Body of pancreas (tissue), 4 donors: ENCODE measurements around the gene IL4R.

Experiments used
- CTCF ChIP-seq, 7 experiments: fragments of 450-650 bp in 4 of 7; fragments of 200-600 bp in 3 of 7; sonication (generic) in 3 of 7; IDR thresholded peaks; one replicate each; pipeline ENCODE4 v1.5.1; 2016 to 2019; ENCODE audit warnings: antibody characterized with exemption in 7 of 7
- POLR2A ChIP-seq, 3 donors: fragments of 450-650 bp; IDR thresholded peaks; one replicate each; pipeline ENCODE4 v1.6.1; 2016; ENCODE audit warnings: antibody characterized with exemption in 3 of 3, mild to moderate bottlenecking in 2 of 3

GRCh38 chr16:27330542-27330941 lies 16.8 kb downstream of the IL4R start:
- TF ChIP-seq CTCF (IDR thresholded peaks at IDR 0.05) (no peak), POLR2A (IDR thresholded peaks at IDR 0.05) (no peak)
